ENCODE data around the gene GPC6.

DNA sequence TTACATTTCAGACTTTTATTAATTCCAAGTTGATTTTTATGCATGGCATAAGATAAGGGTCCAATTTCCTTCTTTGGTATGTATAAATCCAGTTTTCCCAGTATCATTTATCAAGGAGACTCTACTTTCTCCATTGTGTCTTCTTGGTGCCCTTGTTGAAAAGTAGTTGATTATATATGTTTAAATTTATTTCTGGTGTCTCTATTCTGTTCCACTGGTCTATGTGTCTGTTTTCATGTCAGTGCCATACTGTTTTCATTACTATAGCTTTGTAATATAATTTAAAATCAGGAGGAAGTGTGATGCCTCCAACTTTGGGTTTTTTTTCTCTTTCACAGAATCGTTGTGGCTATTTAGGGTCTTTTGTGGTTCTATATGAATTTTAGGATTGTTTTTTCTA lies 1019.9 kb downstream of the GPC6 start:
- TF ChIP-seq, protein P1, sequence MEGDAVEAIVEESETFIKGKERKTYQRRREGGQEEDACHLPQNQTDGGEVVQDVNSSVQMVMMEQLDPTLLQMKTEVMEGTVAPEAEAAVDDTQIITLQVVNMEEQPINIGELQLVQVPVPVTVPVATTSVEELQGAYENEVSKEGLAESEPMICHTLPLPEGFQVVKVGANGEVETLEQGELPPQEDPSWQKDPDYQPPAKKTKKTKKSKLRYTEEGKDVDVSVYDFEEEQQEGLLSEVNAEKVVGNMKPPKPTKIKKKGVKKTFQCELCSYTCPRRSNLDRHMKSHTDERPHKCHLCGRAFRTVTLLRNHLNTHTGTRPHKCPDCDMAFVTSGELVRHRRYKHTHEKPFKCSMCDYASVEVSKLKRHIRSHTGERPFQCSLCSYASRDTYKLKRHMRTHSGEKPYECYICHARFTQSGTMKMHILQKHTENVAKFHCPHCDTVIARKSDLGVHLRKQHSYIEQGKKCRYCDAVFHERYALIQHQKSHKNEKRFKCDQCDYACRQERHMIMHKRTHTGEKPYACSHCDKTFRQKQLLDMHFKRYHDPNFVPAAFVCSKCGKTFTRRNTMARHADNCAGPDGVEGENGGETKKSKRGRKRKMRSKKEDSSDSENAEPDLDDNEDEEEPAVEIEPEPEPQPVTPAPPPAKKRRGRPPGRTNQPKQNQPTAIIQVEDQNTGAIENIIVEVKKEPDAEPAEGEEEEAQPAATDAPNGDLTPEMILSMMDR (IDR thresholded peaks at IDR 0.05; ENCODE audit: low read depth, low read length): no peak
- no peak for TF ChIP-seq POLR2A (IDR thresholded peaks at IDR 0.05; ENCODE audit: extremely low read depth, insufficient read length)

Measured in NB4 (cell line).